NCI-H128 (cell line): Measurements from ENCODE around the gene CST9L.
"Not testable (repeated sequence)": the region's sequence is repeated elsewhere in the genome, so short reads cannot be mapped to it uniquely, and the experiment has no call there.

ENCODE experiments used
- DNase-seq: peaks from one replicate; lab custom pipeline; 2025; ENCODE audit not compliant: unreplicated experiment; lab: John Stamatoyannopoulos, UW

Gene CST9L

DNA sequence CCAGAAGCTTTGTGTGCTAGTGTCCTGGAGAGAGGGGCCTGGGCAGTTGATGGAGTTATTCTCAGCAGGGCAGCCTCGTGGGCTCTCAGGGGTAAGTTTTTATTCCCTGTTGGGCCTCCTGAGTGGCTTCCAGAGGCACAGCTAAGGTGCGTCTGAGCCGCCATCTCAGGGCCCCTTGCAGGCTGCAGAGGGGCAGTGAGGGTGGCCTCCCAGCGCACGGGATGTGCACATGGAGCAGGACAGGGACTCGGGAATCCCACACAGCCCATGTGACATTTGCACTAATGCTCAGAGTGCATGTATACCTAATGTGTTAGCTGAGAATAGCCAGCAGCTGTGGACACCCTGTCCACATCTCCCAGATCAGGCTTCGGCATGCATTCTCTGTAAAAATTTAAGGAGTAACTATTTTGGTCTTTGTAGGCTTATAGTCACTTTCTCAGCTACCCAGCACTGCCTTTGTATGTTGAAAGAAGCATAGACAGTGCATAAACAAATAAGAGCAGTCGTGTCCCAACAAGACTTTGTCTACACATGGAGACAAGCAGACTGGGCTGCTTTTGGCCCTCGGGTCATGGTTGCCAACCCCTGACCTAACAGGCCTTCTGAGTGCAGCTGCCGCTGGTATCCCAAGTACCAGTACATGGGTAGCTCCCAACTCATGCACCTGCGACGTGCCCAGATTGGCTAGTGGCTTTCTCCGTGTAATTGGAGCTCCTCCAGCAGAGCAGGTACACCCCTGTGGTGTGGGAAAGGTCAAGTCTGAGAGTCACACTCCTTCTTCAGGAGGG, 18.6 kb upstream of the CST9L start:
- no peak for DNase-seq

DNA sequence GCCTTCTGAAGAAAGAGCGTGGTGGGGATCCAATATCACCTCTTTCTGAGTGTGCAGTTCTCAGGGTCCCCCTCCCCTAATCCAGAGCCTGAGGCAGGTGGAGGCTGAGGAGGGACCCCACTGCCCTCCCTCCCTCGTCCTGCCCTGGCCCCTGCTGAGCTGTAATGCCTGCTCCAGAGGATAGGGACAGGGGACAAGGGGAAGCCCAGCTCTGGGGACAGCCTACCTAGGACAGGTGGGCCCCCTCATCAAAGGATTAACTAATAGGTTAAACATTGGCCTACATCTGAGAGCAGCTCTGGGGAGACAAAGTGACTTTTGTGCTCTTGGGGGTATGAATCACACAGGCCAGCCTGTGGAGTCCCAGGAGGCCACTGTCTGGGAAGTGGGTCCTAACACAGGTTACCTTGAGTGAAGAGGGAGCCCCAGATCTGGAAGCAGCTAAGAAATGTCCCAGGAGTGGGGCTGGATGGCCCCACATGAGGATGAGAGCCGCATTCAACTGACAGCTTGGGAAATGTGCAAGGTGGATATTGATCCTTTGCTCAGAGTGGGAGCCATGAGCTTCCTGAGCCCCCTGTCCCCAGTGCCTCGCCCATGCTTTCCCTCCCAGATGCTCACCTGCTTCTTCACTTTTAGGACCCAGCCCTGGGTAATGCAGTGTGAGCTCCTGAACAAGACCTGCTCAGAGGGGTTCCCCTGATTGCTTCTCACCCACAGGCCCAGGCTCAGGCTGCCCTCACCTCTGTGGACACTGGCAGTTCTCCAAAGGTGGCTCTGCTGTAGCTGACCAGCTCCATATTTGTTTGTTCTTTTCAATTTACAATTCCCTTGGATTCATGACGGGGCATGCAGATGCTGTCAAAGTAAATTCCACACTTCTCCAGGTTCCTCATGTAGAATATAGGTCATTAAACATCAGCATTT, 17.8 kb upstream of the CST9L start:
- no peak for DNase-seq

DNA sequence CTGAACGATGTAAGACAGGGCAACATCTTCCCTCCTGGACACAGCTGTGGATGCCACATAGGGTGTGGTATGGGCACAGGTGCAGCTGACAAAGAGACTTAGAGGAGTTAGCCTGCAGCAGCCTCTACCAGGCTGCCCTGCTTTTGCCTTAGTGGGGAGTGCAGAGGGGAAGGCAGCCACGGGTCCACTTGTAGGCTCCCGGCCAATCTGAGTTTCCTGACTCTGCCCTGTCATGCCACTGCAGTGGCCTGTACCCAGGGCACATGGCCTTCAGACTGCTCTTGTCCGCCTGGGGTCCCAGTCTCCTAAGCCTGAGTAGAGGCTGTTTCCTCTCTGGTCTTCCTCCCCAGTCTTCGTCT, 17.1 kb upstream of the CST9L start:
- DNase-seq, result no peak

DNA sequence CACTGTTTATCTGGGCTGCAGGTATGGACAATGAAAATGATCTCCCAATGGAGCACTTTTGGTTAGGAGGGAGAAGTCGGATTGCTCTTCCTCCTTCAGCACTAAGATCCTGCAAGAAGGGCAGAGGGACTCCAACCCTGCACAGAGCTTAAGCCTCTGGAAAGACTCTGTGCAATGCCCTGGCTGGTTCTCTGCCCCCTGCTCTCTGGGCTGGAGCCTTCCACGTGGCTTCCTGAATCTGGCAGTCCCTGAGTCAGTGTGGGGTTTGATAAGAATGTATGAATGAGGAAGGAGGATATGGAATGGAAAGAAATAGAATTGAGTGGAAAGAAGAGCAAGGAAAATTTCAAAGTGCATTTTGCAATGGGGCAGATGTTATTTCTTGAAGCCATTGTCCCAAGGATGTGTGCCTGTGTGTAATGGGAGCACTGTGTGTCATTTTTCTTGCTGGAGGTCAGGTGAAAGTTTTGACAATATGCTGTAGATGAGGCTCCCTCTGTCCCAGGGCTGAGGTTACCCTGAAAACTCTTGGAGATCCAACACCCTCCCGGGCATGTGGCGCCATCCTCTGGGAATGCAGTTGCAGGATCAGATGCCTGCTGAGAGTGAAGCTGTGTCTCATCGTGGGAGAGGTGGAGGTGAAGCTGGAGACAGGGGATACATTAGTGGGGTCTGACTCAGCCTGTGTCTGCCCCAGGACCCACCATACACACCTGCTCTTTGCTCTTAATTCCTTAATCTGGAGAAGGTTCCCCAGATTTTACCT, 16.3 kb upstream of the CST9L start:
- no peak for DNase-seq

DNA sequence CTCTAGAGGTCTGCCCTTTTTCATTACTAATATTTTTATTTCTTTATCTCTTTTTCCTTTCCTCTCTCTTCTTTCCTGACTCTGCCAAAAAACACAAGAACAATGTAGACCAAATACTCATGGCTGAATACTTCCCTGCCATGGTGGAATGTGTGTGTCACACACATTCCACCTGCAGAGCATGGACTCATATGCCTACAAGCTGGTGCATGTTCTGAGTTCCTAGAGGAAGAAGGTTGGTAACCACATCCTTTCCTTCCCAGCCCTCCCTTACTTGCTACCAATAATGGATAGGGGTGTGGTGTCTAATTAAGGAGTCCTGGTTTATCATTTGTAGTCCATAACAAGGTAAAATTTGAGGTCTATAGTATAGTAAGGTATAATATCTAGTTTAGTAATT, 15.2 kb upstream of the CST9L start:
- no peak for DNase-seq

DNA sequence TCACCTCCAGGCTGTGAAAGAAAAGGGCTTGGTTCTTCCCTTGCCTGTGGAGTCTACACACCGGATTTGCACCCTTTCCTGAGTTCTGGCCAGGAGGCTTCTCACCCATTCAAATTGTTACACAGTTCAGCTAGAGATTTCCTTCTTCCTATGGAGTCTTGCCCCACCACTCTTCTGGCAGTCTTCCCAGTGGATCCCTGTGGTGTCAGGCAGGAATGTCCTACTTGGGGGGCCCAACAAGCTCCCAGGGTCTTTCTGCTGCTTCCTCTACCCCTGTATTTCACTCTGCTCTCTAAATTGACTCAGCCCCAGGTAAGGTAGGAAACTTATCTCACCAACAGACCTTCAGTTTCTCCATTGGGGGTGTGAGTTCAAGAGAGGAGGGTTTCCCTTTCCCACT, 14.0 kb upstream of the CST9L start:
- no peak for DNase-seq

DNA sequence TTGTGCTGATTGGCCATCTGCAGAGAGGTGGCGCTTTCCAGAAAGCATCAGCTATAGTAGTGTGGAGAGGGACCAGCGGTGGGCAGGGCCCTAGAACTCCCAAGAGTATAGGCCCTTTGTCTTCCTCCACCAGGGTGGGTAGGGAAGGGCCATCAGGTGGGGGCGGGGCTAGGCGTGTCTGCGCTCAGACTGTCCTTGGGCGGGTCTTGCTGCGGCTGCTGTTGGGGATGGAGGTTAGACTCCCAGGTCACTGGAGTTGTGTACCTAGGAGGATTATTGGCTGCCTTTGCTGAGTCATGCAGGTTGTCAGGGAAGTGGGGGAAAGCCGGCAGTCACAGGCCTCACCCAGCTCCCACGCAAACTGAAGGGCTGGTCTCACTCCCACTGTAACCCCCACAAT, 13.5 kb upstream of the CST9L start:
- DNase-seq, result not testable (repeated sequence)

DNA sequence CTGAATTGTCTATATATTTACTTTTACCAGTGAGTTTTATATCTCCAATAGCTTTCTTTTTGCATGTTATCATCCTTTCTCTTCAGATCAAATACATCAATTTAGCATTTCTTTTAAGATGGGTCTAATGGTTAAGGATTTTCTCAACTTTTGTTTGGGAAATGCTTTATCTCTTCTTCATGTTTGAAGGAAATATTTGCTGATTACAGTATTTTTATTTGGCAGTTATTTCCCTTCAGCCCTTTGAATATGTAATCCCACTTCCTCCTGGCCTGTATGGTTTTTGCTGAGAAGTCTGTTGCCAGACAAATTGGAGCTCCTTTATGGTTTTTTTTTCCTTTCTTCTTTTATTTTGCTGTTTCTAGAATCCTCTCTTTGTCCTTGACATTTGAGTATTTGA, 6.7 kb upstream of the CST9L start:
- no peak for DNase-seq

DNA sequence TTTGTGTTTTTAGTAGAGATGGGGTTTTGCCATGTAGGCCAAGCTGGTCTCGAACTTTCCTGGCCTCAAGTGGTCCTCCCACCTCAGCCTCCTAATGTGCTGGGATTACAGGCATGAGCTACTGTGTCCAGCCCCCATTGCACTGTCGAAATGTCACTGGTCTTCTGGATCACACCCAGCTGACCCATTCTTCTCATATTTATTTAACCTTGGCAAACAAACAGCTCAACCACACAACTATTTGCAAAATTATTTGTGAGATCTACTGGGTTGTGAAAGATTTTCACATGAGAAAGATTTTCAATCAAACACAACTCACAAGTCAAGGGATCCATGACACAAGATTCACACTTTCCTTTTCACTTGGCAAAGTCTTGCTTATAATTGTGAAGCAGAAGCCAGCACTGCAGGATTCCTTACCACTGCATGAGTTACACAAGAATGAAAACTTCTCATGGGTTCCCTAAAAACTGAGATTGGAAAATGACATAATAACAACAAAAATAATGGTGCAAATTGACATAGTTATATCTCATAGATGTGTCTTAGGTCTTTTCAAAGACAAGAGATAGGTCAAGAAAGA, 2.0 kb upstream of the CST9L start:
- DNase-seq, result no peak

DNA sequence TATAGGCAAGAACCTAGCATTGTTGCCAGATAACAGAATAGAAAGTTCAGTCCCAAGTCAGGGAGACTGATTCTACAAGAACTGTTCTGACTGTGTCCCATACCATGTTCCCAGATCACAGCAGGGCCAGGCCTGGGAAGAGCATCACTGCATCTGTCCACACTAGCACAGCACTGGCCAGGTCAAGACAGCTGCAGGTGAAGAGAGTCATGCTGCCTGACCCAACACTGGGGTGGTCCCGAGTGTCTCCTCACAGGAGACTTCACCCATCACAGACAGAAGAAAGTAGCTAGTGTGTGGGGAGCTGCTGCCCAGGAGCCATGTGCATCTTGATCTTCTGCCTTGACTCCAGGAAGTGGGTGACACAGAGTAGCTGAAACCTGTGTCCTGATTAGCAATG, 1.3 kb upstream of the CST9L start:
- DNase-seq, result no peak

DNA sequence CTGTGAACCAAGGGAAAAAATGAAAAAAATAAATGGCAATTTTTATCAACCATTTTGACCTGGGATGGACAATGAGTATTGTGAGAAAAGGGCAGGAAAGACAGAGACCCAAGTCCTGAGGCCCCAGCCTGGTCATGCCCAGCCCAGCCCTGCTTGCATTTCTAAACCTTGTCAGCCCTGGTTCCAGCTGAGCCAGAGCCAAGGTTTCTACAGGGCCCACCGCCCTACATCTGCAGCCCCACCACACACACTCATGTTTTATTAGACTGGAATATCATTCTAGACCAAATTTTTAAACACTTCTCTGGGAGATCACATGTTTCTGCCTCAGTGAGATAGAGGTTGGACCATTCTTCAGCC, 667 bp upstream of the CST9L start:
- DNase-seq, result no peak

DNA sequence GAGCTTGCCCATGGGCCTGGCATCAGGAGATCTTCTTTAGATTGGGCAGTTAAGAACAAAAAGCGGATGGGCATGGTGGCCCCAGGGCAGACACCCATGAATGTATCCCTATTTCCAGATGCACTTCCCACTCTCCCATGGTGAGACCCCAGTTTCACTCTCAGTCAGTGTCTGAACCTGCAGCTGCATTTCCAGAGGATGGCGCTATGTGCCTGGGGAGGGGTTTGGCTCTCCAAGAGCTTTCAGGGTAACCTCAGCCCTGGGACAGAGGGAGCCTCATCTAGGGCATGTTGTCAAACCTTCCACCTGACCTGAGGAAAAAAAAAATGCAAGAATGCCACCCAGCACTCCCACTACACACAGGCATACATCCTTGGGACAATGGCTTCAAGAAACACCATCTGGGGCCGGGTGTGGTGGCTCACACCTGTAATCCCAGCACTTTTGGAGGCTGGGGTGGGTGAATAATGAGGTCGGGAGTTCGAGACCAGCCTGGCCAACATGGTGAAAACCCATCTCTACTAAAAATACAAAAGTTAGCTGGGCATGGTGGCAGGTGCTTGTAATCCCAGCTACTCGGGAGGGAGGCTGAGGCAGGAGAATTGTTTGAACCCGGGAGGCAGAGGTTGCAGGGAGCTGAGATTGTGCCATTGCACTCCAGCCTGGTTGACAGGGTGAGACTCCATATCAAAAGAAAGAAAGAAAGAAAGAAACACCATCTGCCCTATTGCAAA, 1.9 kb downstream of the CST9L start:
- DNase-seq, result no peak

DNA sequence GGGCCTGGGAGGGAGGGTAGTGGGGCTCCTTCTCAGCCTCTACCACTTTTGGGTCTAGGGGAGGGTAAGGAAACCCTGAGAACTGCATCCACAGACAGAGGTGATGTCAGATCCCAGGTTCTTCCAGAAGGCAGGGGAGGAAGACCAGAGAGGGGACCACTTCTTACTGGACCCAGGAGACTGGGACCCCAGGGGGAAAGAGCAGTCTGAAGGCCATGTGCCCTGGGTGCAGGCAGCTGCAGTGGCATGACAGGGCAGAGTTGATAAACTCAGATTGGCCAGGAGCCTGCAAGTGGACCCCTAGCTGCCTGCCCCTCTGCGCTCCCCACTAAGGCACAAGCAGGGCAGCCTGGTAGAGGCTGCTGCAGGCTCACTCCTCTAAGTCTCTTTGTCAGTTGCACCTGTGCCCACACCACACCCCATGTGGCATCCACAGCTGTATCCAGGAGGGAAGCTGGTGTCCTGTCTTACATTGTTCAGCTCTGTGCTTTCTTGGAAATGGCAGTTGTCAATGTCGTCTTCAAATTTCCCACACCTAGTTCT, 2.7 kb downstream of the CST9L start:
- no peak for DNase-seq

DNA sequence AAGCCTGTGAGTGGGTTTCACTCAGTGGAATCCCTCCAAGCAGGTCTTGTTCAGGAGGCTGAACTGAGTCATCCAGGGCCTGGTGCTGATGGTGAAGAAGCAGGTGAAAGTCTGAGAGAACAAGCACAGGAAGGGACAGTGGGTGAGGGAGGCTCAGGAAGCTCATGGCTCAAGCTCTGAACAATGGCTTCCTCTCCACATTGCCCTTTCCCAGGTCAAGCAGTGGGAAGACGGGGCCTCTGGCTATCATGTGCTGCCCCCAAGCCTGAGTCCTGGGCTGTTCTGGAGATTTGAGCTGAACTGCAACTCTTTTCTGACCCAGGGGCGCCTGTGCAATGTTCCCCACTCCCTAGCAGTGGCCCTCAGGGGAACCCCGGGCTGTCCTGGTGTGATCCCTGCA, 3.4 kb downstream of the CST9L start:
- DNase-seq, result no peak

DNA sequence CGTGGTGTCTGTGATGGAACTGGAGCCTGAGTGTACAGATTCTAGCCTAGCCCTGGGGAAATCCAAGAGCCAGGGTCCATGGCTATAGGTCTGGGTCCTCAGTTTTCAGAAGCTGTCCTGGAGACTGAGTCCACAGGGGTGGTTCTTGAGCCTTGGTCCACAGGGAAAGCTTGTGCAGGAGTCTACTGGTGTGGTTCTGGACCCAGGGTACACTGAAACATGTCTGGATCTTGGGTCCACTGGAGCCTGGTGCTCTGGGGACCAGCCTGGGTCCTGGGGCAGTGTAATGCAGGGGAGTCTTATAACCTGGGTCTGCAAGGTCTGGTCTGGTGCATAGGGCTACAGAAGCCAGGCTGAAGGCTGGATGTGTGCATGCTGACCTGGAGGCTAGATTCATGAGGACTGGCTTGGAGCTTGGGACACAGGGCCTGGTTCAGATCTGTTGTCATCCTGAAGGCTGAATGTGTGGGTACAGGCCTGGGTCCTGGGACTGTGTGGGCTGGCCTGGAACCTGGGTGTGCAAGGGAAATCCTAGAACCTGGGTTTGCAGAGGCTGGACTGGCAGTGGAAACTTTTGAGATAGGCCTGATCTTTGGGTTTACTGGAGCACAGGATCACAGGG, 5.5 kb downstream of the CST9L start:
- DNase-seq, result no peak

DNA sequence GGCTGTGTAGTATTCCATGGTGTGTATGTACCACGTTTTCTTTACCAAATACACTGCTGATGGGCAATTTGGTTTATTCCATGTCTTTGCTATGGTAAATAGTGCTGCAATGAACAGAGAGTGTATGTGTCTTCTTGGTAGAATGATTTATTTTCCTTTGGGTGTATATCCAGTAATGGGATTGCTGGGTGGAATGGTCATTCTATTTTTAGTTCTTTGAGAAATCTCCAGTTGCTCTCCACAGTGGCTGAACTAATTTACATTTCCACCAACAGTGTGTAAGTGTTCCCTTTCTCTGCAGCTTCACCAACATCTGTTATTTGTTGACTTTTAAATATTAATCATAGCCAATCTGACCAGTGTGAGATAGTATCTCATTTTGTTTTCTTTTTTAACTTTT, 13.9 kb downstream of the CST9L start:
- DNase-seq, result no peak

DNA sequence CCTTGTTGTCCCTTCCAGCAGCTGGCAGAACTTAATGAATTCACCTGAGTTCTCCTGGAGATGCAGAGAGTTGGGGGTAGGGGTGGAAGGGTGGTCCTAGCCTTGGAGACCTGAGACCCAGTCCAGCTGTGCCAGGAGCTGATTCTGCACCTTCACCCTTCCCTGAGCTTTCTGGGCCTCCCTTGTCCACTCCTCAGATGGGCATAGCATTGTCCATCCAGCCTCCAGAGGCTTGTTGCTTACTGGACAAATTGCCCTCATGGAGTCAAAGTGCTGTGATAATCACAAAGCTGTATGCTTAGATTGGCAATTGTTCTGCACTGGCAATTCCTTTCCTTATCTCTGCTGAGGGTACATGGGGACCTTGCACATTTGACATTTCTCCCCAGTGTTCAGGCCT, 16.5 kb downstream of the CST9L start:
- no peak for DNase-seq

DNA sequence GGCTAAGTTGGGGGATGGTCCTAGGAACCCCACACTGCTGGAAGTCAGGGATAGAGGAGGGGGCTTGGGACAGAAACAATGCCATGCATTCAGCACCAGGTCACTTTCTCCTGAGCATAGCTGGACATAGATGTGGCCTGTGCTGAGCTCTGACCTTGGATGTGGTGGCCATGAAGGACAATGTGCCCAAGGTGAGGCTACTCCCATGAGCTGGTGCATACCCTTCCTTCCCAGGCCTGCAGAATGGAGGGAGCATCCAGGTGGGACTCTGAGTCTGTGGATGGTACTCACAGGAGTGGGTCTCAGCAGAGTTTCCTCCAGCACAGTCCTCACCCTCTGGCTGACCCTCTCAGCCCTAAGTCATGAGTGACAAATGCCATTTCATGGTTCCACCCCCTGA, 16.9 kb downstream of the CST9L start:
- no peak for DNase-seq

DNA sequence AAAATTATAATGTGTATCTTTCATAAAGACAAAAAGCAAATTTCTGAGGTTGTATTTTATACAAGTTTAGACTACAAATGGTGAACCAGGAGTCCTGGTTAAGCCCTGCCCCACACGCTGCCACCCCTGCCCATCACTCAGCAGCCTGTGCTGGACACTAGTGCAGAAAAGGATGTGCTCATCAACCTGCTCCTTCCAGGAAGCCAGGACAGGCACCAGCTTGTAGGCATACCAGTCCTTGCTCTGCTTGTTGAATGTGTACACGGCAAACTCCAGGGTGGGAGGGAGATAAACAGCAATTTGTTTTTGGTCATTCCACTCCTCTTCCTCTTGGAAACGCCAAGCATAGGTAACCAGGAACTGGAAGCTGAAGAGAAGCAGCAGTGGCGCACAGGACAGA, 18.1 kb downstream of the CST9L start:
- DNase-seq, result no peak

DNA sequence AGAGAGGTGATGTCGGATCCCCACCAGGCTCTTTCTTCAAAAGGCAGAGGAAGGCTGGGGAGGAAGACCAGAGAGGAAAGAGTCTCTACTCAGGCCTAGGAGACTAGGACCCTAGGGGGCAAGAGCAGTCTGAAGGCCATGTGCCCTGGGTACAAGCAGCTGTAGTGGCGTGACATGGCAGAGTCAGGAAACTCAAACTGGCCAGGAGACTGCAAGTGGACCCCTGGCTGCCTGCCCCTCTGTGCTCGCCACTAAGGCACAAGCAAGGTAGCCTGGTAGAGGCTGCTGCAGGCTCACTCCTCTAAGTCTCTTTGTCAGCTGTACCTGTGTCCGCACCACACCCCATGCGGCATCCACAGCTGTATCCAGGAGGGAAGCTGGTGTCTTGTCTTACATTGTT, 19.9 kb downstream of the CST9L start:
- no peak for DNase-seq
